Rectal smooth muscle tissue (tissue), 1 donor: Measurements from ENCODE around the gene TIMM17A.
A peak's percentile ranks its signal among the peaks of the same experiment; 100 is the strongest.
"Not testable (repeated sequence)": the region's sequence is repeated elsewhere in the genome, so short reads cannot be mapped to it uniquely, and the experiment has no call there.

ENCODE experiments used
- H3K27ac ChIP-seq: one replicate; pipeline ENCODE4 v1.7.0; 2013; ENCODE audit warnings: low read depth, low read length, inconsistent platforms
- H3K27me3 ChIP-seq: one replicate; pipeline ENCODE4 v1.7.0; 2013; ENCODE audit warnings: low read length; ENCODE audit not compliant: control insufficient read depth, insufficient read depth
- H3K36me3 ChIP-seq: one replicate; pipeline ENCODE4 v1.7.0; 2013; ENCODE audit warnings: low read length; ENCODE audit not compliant: control insufficient read depth, insufficient read depth
- H3K4me1 ChIP-seq: one replicate; pipeline ENCODE4 v1.7.0; 2013; ENCODE audit warnings: low read length; ENCODE audit not compliant: control insufficient read depth, insufficient read depth
- H3K4me3 ChIP-seq: one replicate; pipeline ENCODE4 v1.7.0; 2013; ENCODE audit warnings: low read length
- H3K9ac ChIP-seq: one replicate; pipeline ENCODE4 v1.7.0; 2013; ENCODE audit warnings: low read length

The TIMM17A gene

GRCh38 chr1:202014915-202015661, 59.8 kb downstream of the TIMM17A start:
- Histone ChIP-seq H3K27me3 (no peaks in the 10 kb centered on the region), H3K4me3 (peak overlapping the region; percentile 60), H3K9ac (peak overlapping the region; percentile 25)

GRCh38 chr1:202015662-202015937, 60.3 kb downstream of the TIMM17A start:
- no peak overlapping the region for H3K27ac ChIP-seq

More at GRCh38 chr1:202014915-202015661, 59.8 kb downstream of the TIMM17A start:
- Histone ChIP-seq H3K27ac (no peak overlapping the region), H3K4me1 (no peaks in the 10 kb centered on the region), H3K36me3 (peaks cover 10% of the 10 kb centered on the region)

GRCh38 chr1:202016022-202016810, 60.9 kb downstream of the TIMM17A start:
- peaks cover 10% of the 10 kb centered on the region for H3K36me3 ChIP-seq

More at GRCh38 chr1:202015662-202015937, 60.3 kb downstream of the TIMM17A start:
- Histone ChIP-seq H3K27me3 (no peaks in the 10 kb centered on the region), H3K4me3 (peak overlapping the region; percentile 60), H3K4me1 (no peaks in the 10 kb centered on the region), H3K9ac (no peak overlapping the region), H3K36me3 (peaks cover 10% of the 10 kb centered on the region)

GRCh38 chr1:202016811-202017748, 61.8 kb downstream of the TIMM17A start:
- H3K36me3 ChIP-seq: peaks cover 7% of the 10 kb centered on the region
- H3K27me3 ChIP-seq: no peaks in the 10 kb centered on the region
- H3K4me3 ChIP-seq: no peak overlapping the region
- H3K27ac ChIP-seq: no peak overlapping the region
- H3K9ac ChIP-seq: peak overlapping the region; percentile 35
- no peaks in the 10 kb centered on the region for H3K4me1 ChIP-seq

More at GRCh38 chr1:202016022-202016810, 60.9 kb downstream of the TIMM17A start:
- Histone ChIP-seq H3K4me3 (peak overlapping the region; percentile 60), H3K27me3 (no peaks in the 10 kb centered on the region), H3K4me1 (no peaks in the 10 kb centered on the region), H3K27ac (no peak overlapping the region), H3K9ac (peak overlapping the region; percentile 38)

GRCh38 chr1:202017749-202018467, 62.6 kb downstream of the TIMM17A start:
- Histone ChIP-seq H3K27me3 (no peaks in the 10 kb centered on the region), H3K4me1 (no peaks in the 10 kb centered on the region), H3K9ac (no peak overlapping the region), H3K4me3 (no peak overlapping the region), H3K27ac (no peak overlapping the region), H3K36me3 (peaks cover 4% of the 10 kb centered on the region)

GRCh38 chr1:202018468-202019234, 63.3 kb downstream of the TIMM17A start:
- Histone ChIP-seq H3K4me1 (no peaks in the 10 kb centered on the region), H3K27me3 (no peaks in the 10 kb centered on the region), H3K27ac (no peak overlapping the region), H3K36me3 (no peaks in the 10 kb centered on the region), H3K9ac (no peak overlapping the region), H3K4me3 (no peak overlapping the region)

GRCh38 chr1:202019235-202019558, 63.9 kb downstream of the TIMM17A start:
- H3K36me3 ChIP-seq, H3K27me3 ChIP-seq, H3K4me3 ChIP-seq, H3K4me1 ChIP-seq, H3K9ac ChIP-seq, H3K27ac ChIP-seq: not testable (repeated sequence)
